ENCODE results near the gene CLEC17A.

Gene CLEC17A

GRCh38 chr19:14565298-14565679 is 17.6 kb upstream of the CLEC17A start:
- no peak for DNase-seq (ENCODE audit: low read depth in 1 of 2, low spot score in 1 of 2)
- TF ChIP-seq CTCF (IDR thresholded peaks at IDR 0.05; ENCODE audit: insufficient read depth, low read length) (no peak), POLR2AphosphoS5 (IDR thresholded peaks at IDR 0.05; ENCODE audit: low read depth) (0 out of 2 replicates have a peak, but pooled peaks have one; percentile 8), REST (IDR thresholded peaks at IDR 0.05; ENCODE audit: insufficient replicate concordance, low read depth) (no peak), GABPA (IDR thresholded peaks at IDR 0.05; ENCODE audit: low read depth) (no peak), SPI1 (IDR thresholded peaks at IDR 0.05; ENCODE audit: borderline replicate concordance, low read depth) (no peak)
- Histone ChIP-seq H3K4me3 (replicated peaks; ENCODE audit: insufficient read depth, low read length) (no peak overlapping the region), H3K27me3 (ENCODE audit: insufficient read depth, poor library complexity, severe bottlenecking) (no peaks in the 10 kb centered on the region), H3K27ac (replicated peaks) (no peak overlapping the region)

- no peak overlapping the region for H3K4me3 ChIP-seq (replicated peaks; ENCODE audit: insufficient read depth, low read length)
- no peak overlapping the region for H3K27ac ChIP-seq (replicated peaks)
- no peaks in the 10 kb centered on the region for H3K27me3 ChIP-seq (ENCODE audit: insufficient read depth, poor library complexity, severe bottlenecking)
- DNase-seq (ENCODE audit: low read depth in 1 of 2, low spot score in 1 of 2) = no peak
- no peak for TF ChIP-seq POLR2AphosphoS5 (IDR thresholded peaks at IDR 0.05; ENCODE audit: low read depth)
Observed at GRCh38 chr19:14565765-14566711, 16.8 kb upstream of the CLEC17A start.

GRCh38 chr19:14566712-14567077 is 16.2 kb upstream of the CLEC17A start:
- no peak for DNase-seq (ENCODE audit: low read depth in 1 of 2, low spot score in 1 of 2)
- TF ChIP-seq GABPA (IDR thresholded peaks at IDR 0.05; ENCODE audit: low read depth) = no peak
- TF ChIP-seq REST (IDR thresholded peaks at IDR 0.05; ENCODE audit: insufficient replicate concordance, low read depth) = no peak
- TF ChIP-seq POLR2AphosphoS5 (IDR thresholded peaks at IDR 0.05; ENCODE audit: low read depth) = no peak
- TF ChIP-seq SPI1 (IDR thresholded peaks at IDR 0.05; ENCODE audit: borderline replicate concordance, low read depth) = no peak
- no peak for TF ChIP-seq CTCF (IDR thresholded peaks at IDR 0.05; ENCODE audit: insufficient read depth, low read length)
- H3K27ac ChIP-seq (replicated peaks) = no peak overlapping the region

GRCh38 chr19:14567079-14567478 is 15.8 kb upstream of the CLEC17A start:
- H3K4me3 ChIP-seq (replicated peaks; ENCODE audit: insufficient read depth, low read length) = no peak overlapping the region
- no peaks in the 10 kb centered on the region for H3K27me3 ChIP-seq (ENCODE audit: insufficient read depth, poor library complexity, severe bottlenecking)
- no peak for DNase-seq (ENCODE audit: low read depth in 1 of 2, low spot score in 1 of 2)
- TF ChIP-seq SPI1 (IDR thresholded peaks at IDR 0.05; ENCODE audit: borderline replicate concordance, low read depth) (no peak), REST (IDR thresholded peaks at IDR 0.05; ENCODE audit: insufficient replicate concordance, low read depth) (no peak), POLR2AphosphoS5 (IDR thresholded peaks at IDR 0.05; ENCODE audit: low read depth) (no peak), CTCF (IDR thresholded peaks at IDR 0.05; ENCODE audit: insufficient read depth, low read length) (no peak), GABPA (IDR thresholded peaks at IDR 0.05; ENCODE audit: low read depth) (no peak)
- no peak overlapping the region for H3K27ac ChIP-seq (replicated peaks)

More at GRCh38 chr19:14566712-14567077, 16.2 kb upstream of the CLEC17A start:
- H3K4me3 ChIP-seq (replicated peaks; ENCODE audit: insufficient read depth, low read length) = no peak overlapping the region
- H3K27me3 ChIP-seq (ENCODE audit: insufficient read depth, poor library complexity, severe bottlenecking) = no peaks in the 10 kb centered on the region

All from HL-60 (cell line).